IMR-90 (cell line): ENCODE measurements around the gene UBR4. TPM values are rescaled to one million over a fixed set of nuclear protein-coding genes. Genes with fewer than 3 reads are reported as not detected.
A peak's percentile ranks its signal among the peaks of the same experiment; 100 is the strongest.

Experiments used
- ATAC-seq: fragments of 200-7000 bp; cut with Tn5 transposase; 2 replicates; pipeline ENCODE4 v1.9.1; 2020; ENCODE audit warnings: low read depth, mild to moderate bottlenecking, moderate library complexity
- BruUV-seq: library from RNA; stranded (reverse); fragments of 400-500 nt; replicated peaks from 2 replicates; lab custom pipeline; 2021; lab: Mats Ljungman, UMichigan
- CTCF ChIA-PET: fragments of 300-600 bp; formaldehyde crosslinking; extraction: SDS; loops from one replicate; lab custom pipeline; 2021; ENCODE audit warnings: antibody characterized with exemption; lab: Yijun Ruan, JAX
- POLR2A ChIA-PET: fragments of 300-600 bp; sonication (Branson Sonifier 250); formaldehyde crosslinking; loops from one replicate; lab custom pipeline; 2022; ENCODE audit warnings: antibody characterized with exemption; ENCODE audit not compliant: unreplicated experiment; lab: Charles Lee
- DNase-seq: peaks from one replicate; pipeline ENCODE4 v3.0.0; 2013
- H2AFZ ChIP-seq: replicated peaks from 2 replicates; pipeline ENCODE3; 2013; ENCODE audit warnings: low read length, mild to moderate bottlenecking; ENCODE audit not compliant: poor library complexity
- H2AK5ac ChIP-seq: 2 replicates; pipeline ENCODE4 v1.6.1; 2013; ENCODE audit warnings: low read depth, low read length, inconsistent platforms
- H2AK9ac ChIP-seq: replicated peaks from 2 replicates; pipeline ENCODE3; 2013; ENCODE audit warnings: mild to moderate bottlenecking, low read depth, low read length, moderate library complexity; ENCODE audit not compliant: poor library complexity
- H2BK120ac ChIP-seq: 2 replicates; pipeline ENCODE4 v1.6.1; 2013; ENCODE audit warnings: low read depth, low read length, inconsistent platforms
- H2BK15ac ChIP-seq: 3 replicates; pipeline ENCODE4 v1.6.1; 2013; ENCODE audit warnings: low read depth, low read length, inconsistent platforms
- H2BK20ac ChIP-seq: 2 replicates; pipeline ENCODE4 v1.6.1; 2013; ENCODE audit warnings: low read depth, mild to moderate bottlenecking, inconsistent platforms, low read length, moderate library complexity
- H2BK5ac ChIP-seq: 2 replicates; pipeline ENCODE4 v1.6.1; 2013; ENCODE audit warnings: mild to moderate bottlenecking, low read depth, low read length, inconsistent platforms; ENCODE audit not compliant: poor library complexity, severe bottlenecking
- H3K14ac ChIP-seq: replicated peaks from 2 replicates; pipeline ENCODE4 v1.6.1; 2013; ENCODE audit warnings: low read depth, low read length, inconsistent platforms
- H3K18ac ChIP-seq: 2 replicates; pipeline ENCODE4 v1.6.1; 2013; ENCODE audit warnings: low read depth, low read length, control low read depth
- H3K23ac ChIP-seq: 2 replicates; pipeline ENCODE4 v1.6.1; 2013; ENCODE audit warnings: low read depth, low read length, inconsistent platforms
- H3K27ac ChIP-seq: 2 replicates; pipeline ENCODE4 v1.5.1; 2013; ENCODE audit warnings: mild to moderate bottlenecking, control low read depth, low read length; ENCODE audit not compliant: insufficient read depth
- H3K27me3 ChIP-seq: 2 replicates; pipeline ENCODE4 v1.6.1; 2013; ENCODE audit warnings: low read length; ENCODE audit not compliant: control insufficient read depth, insufficient read depth
- H3K36me3 ChIP-seq: 2 replicates; pipeline ENCODE4 v1.6.1; 2013; ENCODE audit warnings: low read length, mixed read lengths; ENCODE audit not compliant: control insufficient read depth, insufficient read depth
- H3K4ac ChIP-seq: 2 replicates; pipeline ENCODE4 v1.6.1; 2013; ENCODE audit warnings: low read depth, low read length, inconsistent platforms
- H3K4me1 ChIP-seq: 2 replicates; pipeline ENCODE4 v1.6.1; 2013; ENCODE audit warnings: low read length, mixed read lengths; ENCODE audit not compliant: control insufficient read depth, insufficient read depth
- H3K4me2 ChIP-seq: 2 replicates; pipeline ENCODE4 v1.6.1; 2013; ENCODE audit warnings: low read depth, mild to moderate bottlenecking, control low read depth, low read length, moderate library complexity
- H3K4me3 ChIP-seq: 2 replicates; pipeline ENCODE4 v1.5.1; 2013; ENCODE audit warnings: low read depth, mild to moderate bottlenecking, control low read depth, low read length, moderate library complexity; ENCODE audit not compliant: insufficient read depth
- H3K56ac ChIP-seq: 2 replicates; pipeline ENCODE4 v1.6.1; 2013; ENCODE audit warnings: low read length, inconsistent platforms; ENCODE audit not compliant: insufficient read depth; ENCODE audit errors: extremely low read depth
- H3K79me1 ChIP-seq, 2 experiments: 2 replicates each; pipeline ENCODE4 v1.6.1; 2013; ENCODE audit warnings: low read length in 2 of 2, inconsistent platforms in 1 of 2, low read depth in 1 of 2
- H3K9ac ChIP-seq: 2 replicates; pipeline ENCODE4 v1.6.1; 2013; ENCODE audit warnings: low read depth, low read length, control low read depth
- H3K9me1 ChIP-seq: 2 replicates; pipeline ENCODE4 v1.6.1; 2013; ENCODE audit warnings: low read length, inconsistent platforms; ENCODE audit not compliant: insufficient read depth
- H3K9me3 ChIP-seq: 2 replicates; pipeline ENCODE4 v1.6.1; 2013; ENCODE audit warnings: low read length; ENCODE audit not compliant: control insufficient read depth, insufficient read depth
- H4K20me1 ChIP-seq: 2 replicates; pipeline ENCODE4 v1.6.1; 2013; ENCODE audit warnings: low read length, inconsistent platforms; ENCODE audit not compliant: insufficient read depth
- H4K5ac ChIP-seq: 2 replicates; pipeline ENCODE4 v1.6.1; 2013; ENCODE audit warnings: mild to moderate bottlenecking, low read depth, low read length, control low read depth
- H4K8ac ChIP-seq, 2 experiments: 2 replicates each; pipeline ENCODE4 v1.6.1; 2013; ENCODE audit warnings: low read depth in 2 of 2, low read length in 2 of 2, control low read depth in 1 of 2, inconsistent platforms in 1 of 2
- H4K91ac ChIP-seq: 2 replicates; pipeline ENCODE4 v1.6.1; 2013; ENCODE audit warnings: low read depth, low read length, inconsistent platforms; ENCODE audit not compliant: insufficient read depth
- BHLHE40 ChIP-seq: fragments of 150-350 bp; IDR thresholded peaks from 2 replicates; pipeline ENCODE4 v1.6.1; 2016; ENCODE audit warnings: mild to moderate bottlenecking, low read depth, low read length
- CHD1 ChIP-seq: IDR thresholded peaks from 2 replicates; pipeline ENCODE4 v1.6.1; 2012; ENCODE audit warnings: low read depth, low read length, improper control_type of control experiment
- MAFK ChIP-seq: IDR thresholded peaks from 2 replicates; pipeline ENCODE4 v1.6.1; 2012; ENCODE audit warnings: low read depth, low read length, improper control_type of control experiment
- MAZ ChIP-seq: IDR thresholded peaks from 2 replicates; pipeline ENCODE4 v1.6.1; 2012; ENCODE audit warnings: low read depth, mild to moderate bottlenecking, low read length, improper control_type of control experiment, moderate library complexity, borderline replicate concordance
- MXI1 ChIP-seq: IDR thresholded peaks from 2 replicates; pipeline ENCODE4 v1.6.1; 2012; ENCODE audit warnings: low read depth, mild to moderate bottlenecking, low read length, moderate library complexity, borderline replicate concordance
- NFE2L2 ChIP-seq: fragments of 150-350 bp; IDR thresholded peaks from 2 replicates; pipeline ENCODE4 v1.6.1; 2016; ENCODE audit warnings: low read depth, mild to moderate bottlenecking, low read length
- POLR2A ChIP-seq: IDR thresholded peaks from 2 replicates; pipeline ENCODE4 v1.6.1; 2012; ENCODE audit warnings: mild to moderate bottlenecking, low read depth, low read length
- RAD21 ChIP-seq: IDR thresholded peaks from 2 replicates; pipeline ENCODE4 v1.6.1; 2012; ENCODE audit warnings: low read length, improper control_type of control experiment
- RCOR1 ChIP-seq: IDR thresholded peaks from 2 replicates; pipeline ENCODE4 v1.6.1; 2012; ENCODE audit warnings: mild to moderate bottlenecking, low read length, improper control_type of control experiment; ENCODE audit not compliant: insufficient replicate concordance
- SMC3 ChIP-seq: fragments of 150-350 bp; IDR thresholded peaks from 2 replicates; pipeline ENCODE4 v1.6.1; 2016; ENCODE audit warnings: low read depth, mild to moderate bottlenecking, antibody characterized with exemption, low read length, moderate library complexity
- WGBS, 2 experiments: methylation state at CpG; one replicate each; pipeline versions ENCODE4 v1.1.5 to v1.1.7; 2013; ENCODE audit warnings: missing lambda C conversion rate in 2 of 2; ENCODE audit not compliant: insufficient read length in 1 of 2; ENCODE audit errors: extremely low coverage in 2 of 2; 5-methylcytosine and 5-hydroxymethylcytosine counted together
- dilution Hi-C: fragments of 300-500 bp; cut with HindIII; formaldehyde crosslinking; loops from one replicate; pipeline ENCODE4 v1.14.3; 2018; ENCODE audit warnings: low sequenced_read_pairs; ENCODE audit not compliant: unreplicated experiment
- in situ Hi-C: fragments of 300-500 bp; cut with MboI; formaldehyde crosslinking; loops from 3 replicates; pipeline ENCODE4 v1.14.3; 2019; ENCODE audit warnings: low sequenced_read_pairs, inconsistent platforms, mixed read lengths
- intact Hi-C: fragments of 100-400 bp; cut with micrococcal nuclease; formaldehyde crosslinking; loops from 2 replicates; pipeline ENCODE4 v1.10.0; 2022
- polyA plus RNA-seq, 3 experiments: library from polyadenylated mRNA; depleted of rRNA; stranded (reverse); fragments of >200 nt; gene quantifications; 2 replicates each; pipeline ENCODE4 v1.2.3, GENCODE V29; 2012; ENCODE audit warnings: low replicate concordance in 1 of 3
- total RNA-seq: library from RNA; depleted of rRNA; stranded (reverse); fragments of >200 nt; gene quantifications from 2 replicates; pipeline ENCODE4 v1.2.3, GENCODE V29; 2012
- TF ChIP-seq, protein P1 (sequence below): conservative IDR thresholded peaks from 2 replicates; pipeline ENCODE4 v1.5.1; 2012; ENCODE audit warnings: mild to moderate bottlenecking, low read depth, low read length, improper control_type of control experiment
- TF ChIP-seq, protein P2 (sequence below): fragments of 150-350 bp; IDR thresholded peaks from 2 replicates; pipeline ENCODE4 v1.6.1; 2017; ENCODE audit warnings: mild to moderate bottlenecking, antibody characterized with exemption, low read length, low read depth

The UBR4 gene
- total and polyA plus RNA-seq, 2 of the 4 experiments (the other 2 are of a cell fraction) = 87.8 to 121 TPM

DNA sequence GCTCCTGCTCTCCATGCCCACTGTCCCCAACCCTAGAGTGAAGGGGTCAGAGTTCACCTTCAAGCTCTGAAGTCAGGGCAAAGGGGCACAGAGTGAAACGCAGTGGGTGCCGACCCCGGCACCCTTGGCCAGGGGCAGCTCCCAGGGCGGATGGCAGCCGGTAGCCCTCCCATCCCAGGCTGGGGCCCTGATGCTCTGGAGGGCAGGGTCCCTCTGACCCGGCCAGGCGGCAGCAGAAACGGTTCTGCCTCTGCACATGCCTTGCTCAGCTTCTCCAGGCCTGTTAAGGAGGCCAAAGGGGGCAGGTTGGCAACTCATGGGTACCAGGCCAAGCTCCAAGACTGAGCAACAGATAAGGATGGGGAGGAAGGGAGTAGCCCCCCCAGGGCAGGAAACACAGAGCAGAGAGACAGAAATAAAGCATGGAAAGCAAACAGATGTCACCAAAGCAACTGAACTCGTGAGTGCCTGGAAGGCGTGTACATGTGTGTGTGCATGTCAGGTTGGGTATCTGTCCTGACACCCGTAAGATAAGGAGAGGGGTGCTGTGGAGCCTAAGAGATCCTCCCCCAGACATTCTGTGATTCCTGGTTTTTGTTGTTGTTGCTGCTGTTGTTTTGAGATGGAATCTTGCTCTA lies 141.3 kb downstream of the UBR4 start:
- no peak overlapping the region for H2BK20ac ChIP-seq
- no peak overlapping the region for H3K27ac ChIP-seq
- no peak overlapping the region for H3K4ac ChIP-seq
- H2BK120ac ChIP-seq = no peak overlapping the region
- peaks cover 14% of the 10 kb centered on the region for H3K36me3 ChIP-seq
- no peak overlapping the region for H2AFZ ChIP-seq
- ATAC-seq (no peak), DNase-seq (no peak)
- no peak overlapping the region for H3K9ac ChIP-seq
- H2BK15ac ChIP-seq = no peak overlapping the region
- H3K9me3 ChIP-seq = no peaks in the 10 kb centered on the region
- H3K56ac ChIP-seq = no peak overlapping the region
- no peaks in the 10 kb centered on the region; the same call in 1 of the 2 replicates for H4K20me1 ChIP-seq
- H2AK5ac ChIP-seq = no peak overlapping the region
- BruUV-seq = no TSS peak
- H4K8ac ChIP-seq = no peak overlapping the region
- H3K79me1 ChIP-seq = no peaks in the 10 kb centered on the region
- no peaks in the 10 kb centered on the region for H3K9me1 ChIP-seq
- no peak overlapping the region for H3K14ac ChIP-seq
- peaks cover 2% of the 10 kb centered on the region; the same call in 1 of the 2 replicates for H3K4me1 ChIP-seq
- H4K91ac ChIP-seq = no peak overlapping the region
- no peak overlapping the region for H3K4me2 ChIP-seq
- H3K23ac ChIP-seq = no peak overlapping the region
- POLR2A ChIA-PET = interaction anchor here (1.1 kb wide), 1 partner anchor 176 kb away, joined by 3 read pairs; no protein-coding TSS in a partner anchor
- no peaks in the 10 kb centered on the region for H3K27me3 ChIP-seq
- dilution Hi-C loops = no loop called here
- TF ChIP-seq NFE2L2 (no peak), MAZ (no peak), BHLHE40 (no peak), CHD1 (no peak), RCOR1 (no peak), MXI1 (no peak), MAFK (no peak), POLR2A (no peak), SMC3 (no peak), RAD21 (no peak)
- TF ChIP-seq, protein P1, sequence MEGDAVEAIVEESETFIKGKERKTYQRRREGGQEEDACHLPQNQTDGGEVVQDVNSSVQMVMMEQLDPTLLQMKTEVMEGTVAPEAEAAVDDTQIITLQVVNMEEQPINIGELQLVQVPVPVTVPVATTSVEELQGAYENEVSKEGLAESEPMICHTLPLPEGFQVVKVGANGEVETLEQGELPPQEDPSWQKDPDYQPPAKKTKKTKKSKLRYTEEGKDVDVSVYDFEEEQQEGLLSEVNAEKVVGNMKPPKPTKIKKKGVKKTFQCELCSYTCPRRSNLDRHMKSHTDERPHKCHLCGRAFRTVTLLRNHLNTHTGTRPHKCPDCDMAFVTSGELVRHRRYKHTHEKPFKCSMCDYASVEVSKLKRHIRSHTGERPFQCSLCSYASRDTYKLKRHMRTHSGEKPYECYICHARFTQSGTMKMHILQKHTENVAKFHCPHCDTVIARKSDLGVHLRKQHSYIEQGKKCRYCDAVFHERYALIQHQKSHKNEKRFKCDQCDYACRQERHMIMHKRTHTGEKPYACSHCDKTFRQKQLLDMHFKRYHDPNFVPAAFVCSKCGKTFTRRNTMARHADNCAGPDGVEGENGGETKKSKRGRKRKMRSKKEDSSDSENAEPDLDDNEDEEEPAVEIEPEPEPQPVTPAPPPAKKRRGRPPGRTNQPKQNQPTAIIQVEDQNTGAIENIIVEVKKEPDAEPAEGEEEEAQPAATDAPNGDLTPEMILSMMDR = no peak
- TF ChIP-seq, protein P2, sequence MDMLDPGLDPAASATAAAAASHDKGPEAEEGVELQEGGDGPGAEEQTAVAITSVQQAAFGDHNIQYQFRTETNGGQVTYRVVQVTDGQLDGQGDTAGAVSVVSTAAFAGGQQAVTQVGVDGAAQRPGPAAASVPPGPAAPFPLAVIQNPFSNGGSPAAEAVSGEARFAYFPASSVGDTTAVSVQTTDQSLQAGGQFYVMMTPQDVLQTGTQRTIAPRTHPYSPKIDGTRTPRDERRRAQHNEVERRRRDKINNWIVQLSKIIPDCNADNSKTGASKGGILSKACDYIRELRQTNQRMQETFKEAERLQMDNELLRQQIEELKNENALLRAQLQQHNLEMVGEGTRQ = no peak
- peak overlapping the region; percentile 19 for H2AK9ac ChIP-seq
- H4K5ac ChIP-seq = no peak overlapping the region
- intact Hi-C loops = no loop called here
- H2BK5ac ChIP-seq = no peak overlapping the region
- no peak overlapping the region for H3K18ac ChIP-seq
- CTCF ChIA-PET = interaction anchor here (0.6 kb wide), 1 partner anchor 147 kb away, joined by 3 read pairs; no protein-coding TSS in a partner anchor
- in situ Hi-C loops = no loop called here
- WGBS, 2 experiments = 80% methylated on average over 1 of the region's 11 CpGs; no CpG with 5 or more reads in 1 of the 2 experiments
- no peak overlapping the region for H3K4me3 ChIP-seq
